BLaER1 treated with 17β-estradiol and CSF1 and Interleukin-3, amounts not matched to agents 10 nM and 100 nM (cell line): ENCODE results near the gene UPK1A.
A peak's percentile ranks its signal among the peaks of the same experiment; 100 is the strongest.

Experiments used
- H3K27ac ChIP-seq, 11 experiments: shearing (Covaris generic); formaldehyde crosslinking; 2 replicates each; pipeline ENCODE4 v1.8.1; 2022
- H3K27me3 ChIP-seq, 11 experiments: shearing (Covaris generic); formaldehyde crosslinking; 2 replicates each; pipeline ENCODE4 v1.8.1; 2022
- H3K36me3 ChIP-seq, 11 experiments: shearing (Covaris generic); formaldehyde crosslinking; 2 replicates each; pipeline ENCODE4 v1.8.1; 2022
- H3K4me1 ChIP-seq, 10 experiments: shearing (Covaris generic); formaldehyde crosslinking; 2 replicates each; pipeline ENCODE4 v1.8.1; 2022
- H3K4me2 ChIP-seq, 11 experiments: shearing (Covaris generic); formaldehyde crosslinking; 2 replicates each; pipeline ENCODE4 v1.8.1; 2022
- H3K4me3 ChIP-seq, 10 experiments: shearing (Covaris generic); formaldehyde crosslinking; 2 replicates each; pipeline ENCODE4 v1.8.1; 2022
- H3K9ac ChIP-seq, 11 experiments: shearing (Covaris generic); formaldehyde crosslinking; 2 replicates each; pipeline ENCODE4 v1.8.1; 2022
- H3K9me3 ChIP-seq, 11 experiments: shearing (Covaris generic); formaldehyde crosslinking; replicated peaks in 1 of 11; 2 replicates each; pipeline ENCODE4 v1.8.1; 2022
- H4K20me1 ChIP-seq, 11 experiments: shearing (Covaris generic); formaldehyde crosslinking; 2 replicates each; pipeline ENCODE4 v1.8.1; 2022
- Cebpa-rat ChIP-seq, 11 experiments: shearing (Covaris generic); IDR thresholded peaks; 2 replicates each; pipeline ENCODE4 v1.8.1; 2022

UPK1A gene

DNA sequence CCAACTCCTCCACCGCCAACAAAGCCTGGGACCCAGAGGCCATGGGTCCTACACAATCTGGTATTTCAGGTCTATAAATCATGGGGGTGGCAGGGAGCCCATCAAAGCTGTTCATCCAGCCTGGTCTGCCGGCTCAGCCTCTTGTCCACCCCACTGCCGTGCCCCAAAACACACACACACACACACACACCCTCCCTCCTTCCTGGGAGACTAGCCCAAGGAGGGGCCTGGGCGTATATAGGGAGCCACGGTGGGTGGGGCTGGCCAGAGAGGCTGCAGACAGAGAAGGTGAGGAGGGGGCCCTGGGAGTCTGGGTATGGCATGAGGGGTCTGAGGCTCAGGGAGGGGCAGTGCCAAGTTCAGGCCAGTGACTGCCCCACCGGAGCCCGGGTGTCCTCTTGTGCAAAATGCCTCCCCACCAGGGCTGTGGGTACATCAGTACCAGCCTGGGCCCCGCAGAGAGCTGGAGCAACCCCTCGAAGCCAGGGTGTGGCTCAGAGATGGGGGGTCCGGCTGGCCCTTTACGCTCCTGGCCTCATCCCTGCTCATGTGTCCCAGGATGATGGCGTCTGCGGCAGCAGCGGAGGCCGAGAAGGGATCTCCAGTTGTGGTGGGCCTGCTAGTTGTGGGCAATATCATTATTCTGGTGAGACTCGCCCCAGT, at the start of gene UPK1A:
TSS of gene UPK1A (plus strand) at position 267 of the 663 bp plus-strand sequence. CDS start at position 563, 296 bp downstream.
- TF ChIP-seq Cebpa-rat (IDR thresholded peaks at IDR 0.05) = no peak
- H3K4me2 ChIP-seq = no peak within 1 kb of the TSS
- H3K9me3 ChIP-seq = no peaks in the 10 kb centered on the region
- H3K4me1 ChIP-seq = peaks cover 0 to 11% (median 6%) of the 10 kb centered on the region in 10 experiments; a peak in 7 of 20 replicates
- H3K4me3 ChIP-seq = no peak within 1 kb of the TSS
- no peaks in the 10 kb centered on the region; a peak in 2 of 22 replicates for H4K20me1 ChIP-seq
- no peaks in the 10 kb centered on the region for H3K36me3 ChIP-seq
- 0 out of 22 replicates have a peak within 1 kb of the TSS, but pooled peaks of 1 of the 11 experiments have one; percentile 9 for H3K9ac ChIP-seq
- 0 out of 22 replicates have a peak, but pooled peaks cover 0 to under 1% (median 0%) of the 10 kb centered on the region in 11 experiments for H3K27me3 ChIP-seq
- no peak within 1 kb of the TSS for H3K27ac ChIP-seq

GRCh38 chr19:35618857-35619256, 47.5 kb upstream of the UPK1A start:
- no peaks in the 10 kb centered on the region for H3K27me3 ChIP-seq
- H3K36me3 ChIP-seq = peaks cover 7 to 85% (median 60%) of the 10 kb centered on the region in 11 experiments; a peak in 21 of 22 replicates
- no peak for TF ChIP-seq Cebpa-rat (IDR thresholded peaks at IDR 0.05)
- H4K20me1 ChIP-seq = no peaks in the 10 kb centered on the region; a peak in 1 of 22 replicates
- H3K4me3 ChIP-seq = no peak overlapping the region
- no peak overlapping the region for H3K27ac ChIP-seq
- H3K9ac ChIP-seq = no peak overlapping the region
- H3K4me1 ChIP-seq = peaks cover 0 to under 1% (median 0%) of the 10 kb centered on the region in 10 experiments; a peak in 2 of 20 replicates
- H3K4me2 ChIP-seq = no peak overlapping the region
- no peaks in the 10 kb centered on the region for H3K9me3 ChIP-seq

GRCh38 chr19:35619290-35619923, 46.9 kb upstream of the UPK1A start:
- H3K4me1 ChIP-seq = no peaks in the 10 kb centered on the region
- H3K27ac ChIP-seq = no peak overlapping the region
- peaks cover 7 to 85% (median 60%) of the 10 kb centered on the region in 11 experiments; a peak in 21 of 22 replicates for H3K36me3 ChIP-seq
- no peak for TF ChIP-seq Cebpa-rat (IDR thresholded peaks at IDR 0.05)
- H3K9me3 ChIP-seq = no peaks in the 10 kb centered on the region
- H4K20me1 ChIP-seq = no peaks in the 10 kb centered on the region; a peak in 1 of 22 replicates
- H3K9ac ChIP-seq = no peak overlapping the region
- H3K27me3 ChIP-seq = no peaks in the 10 kb centered on the region
- no peak overlapping the region for H3K4me3 ChIP-seq
- no peak overlapping the region for H3K4me2 ChIP-seq

- Histone ChIP-seq H3K4me3 (no peak overlapping the region), H4K20me1 (no peaks in the 10 kb centered on the region; a peak in 1 of 22 replicates), H3K36me3 (peaks cover 7 to 80% (median 57%) of the 10 kb centered on the region in 11 experiments; a peak in 21 of 22 replicates), H3K9me3 (no peaks in the 10 kb centered on the region), H3K4me1 (no peaks in the 10 kb centered on the region), H3K27ac (no peak overlapping the region), H3K9ac (no peak overlapping the region), H3K4me2 (no peak overlapping the region), H3K27me3 (no peaks in the 10 kb centered on the region)
- no peak for TF ChIP-seq Cebpa-rat (IDR thresholded peaks at IDR 0.05)
Measured at GRCh38 chr19:35620001-35620400, 46.3 kb upstream of the UPK1A start.

- no peak overlapping the region for H3K27ac ChIP-seq
- peaks cover 7 to 63% (median 42%) of the 10 kb centered on the region in 11 experiments; a peak in 19 of 22 replicates for H3K36me3 ChIP-seq
- H3K9ac ChIP-seq = peak overlapping the region in 3 of 11 experiments; percentile 18 to 44 (median 34); a peak in 1 of 22 replicates
- no peak overlapping the region for H3K4me2 ChIP-seq
- no peak overlapping the region for H3K4me3 ChIP-seq
- TF ChIP-seq Cebpa-rat (IDR thresholded peaks at IDR 0.05) = no peak
- no peaks in the 10 kb centered on the region for H3K27me3 ChIP-seq
- no peaks in the 10 kb centered on the region; a peak in 1 of 22 replicates for H4K20me1 ChIP-seq
- H3K9me3 ChIP-seq = no peaks in the 10 kb centered on the region
- no peaks in the 10 kb centered on the region for H3K4me1 ChIP-seq
Measured at GRCh38 chr19:35621708-35622107, 44.6 kb upstream of the UPK1A start.

- peaks cover 2 to 6% (median 4%) of the 10 kb centered on the region in 10 experiments for H3K4me1 ChIP-seq
- TF ChIP-seq Cebpa-rat (IDR thresholded peaks at IDR 0.05) = no peak
- no peak overlapping the region for H3K4me3 ChIP-seq
- no peaks in the 10 kb centered on the region for H3K27me3 ChIP-seq
- H4K20me1 ChIP-seq = no peaks in the 10 kb centered on the region; a peak in 1 of 22 replicates
- H3K36me3 ChIP-seq = peaks cover 7 to 52% (median 32%) of the 10 kb centered on the region in 11 experiments; a peak in 19 of 22 replicates
- H3K27ac ChIP-seq = no peak overlapping the region
- H3K9ac ChIP-seq = peak overlapping the region in 1 of 11 experiments; percentile 7; a peak in 2 of 22 replicates
- H3K9me3 ChIP-seq = no peaks in the 10 kb centered on the region
- no peak overlapping the region for H3K4me2 ChIP-seq
Measured at GRCh38 chr19:35622750-35623149, 43.6 kb upstream of the UPK1A start.

DNA sequence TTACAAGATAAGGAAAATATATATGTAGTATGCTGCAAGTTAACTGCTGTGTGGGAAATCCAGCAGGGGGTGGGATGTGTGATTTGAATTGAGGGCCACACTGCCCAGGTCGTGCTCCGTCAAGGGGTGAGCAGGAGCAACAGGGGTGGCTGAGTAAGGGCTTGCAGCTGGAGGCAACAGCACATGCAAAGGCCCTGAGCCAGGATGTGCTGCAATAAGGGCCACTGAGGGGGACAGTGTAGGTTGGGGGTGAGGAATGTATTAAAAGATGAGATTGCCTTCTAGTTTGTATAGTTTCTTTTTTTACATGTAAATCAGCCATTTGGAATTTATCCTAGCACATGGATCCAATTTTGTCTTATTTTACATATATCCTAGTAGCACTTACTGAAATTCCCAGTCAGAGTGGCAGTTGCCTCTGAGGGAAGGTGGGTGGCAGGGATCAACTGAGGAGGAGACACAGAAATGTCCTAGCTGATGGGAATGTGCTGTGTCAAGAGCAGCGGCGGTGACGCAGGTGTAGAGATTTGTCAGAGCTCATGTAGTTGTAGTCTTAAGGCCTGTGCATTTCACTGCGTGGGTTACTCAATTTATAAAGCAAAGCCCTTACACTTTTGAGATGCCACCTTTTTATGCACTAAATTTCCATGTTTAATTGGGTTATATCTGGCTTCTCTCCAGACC, 42.8 kb upstream of the UPK1A start:
- Histone ChIP-seq H3K9me3 (no peaks in the 10 kb centered on the region), H3K4me3 (no peak overlapping the region), H3K4me1 (peaks cover 6 to 11% (median 10%) of the 10 kb centered on the region in 10 experiments), H3K4me2 (no peak overlapping the region), H3K27me3 (no peaks in the 10 kb centered on the region), H4K20me1 (no peaks in the 10 kb centered on the region; a peak in 1 of 22 replicates), H3K27ac (no peak overlapping the region), H3K9ac (peak overlapping the region in 1 of 11 experiments; percentile 7; a peak in 1 of 22 replicates), H3K36me3 (peaks cover 7 to 45% (median 29%) of the 10 kb centered on the region in 11 experiments; a peak in 19 of 22 replicates)
- no peak for TF ChIP-seq Cebpa-rat (IDR thresholded peaks at IDR 0.05)

- Histone ChIP-seq H3K36me3 (peaks cover 29 to 36% (median 32%) of the 10 kb centered on the region in 11 experiments), H3K27me3 (no peaks in the 10 kb centered on the region), H3K9me3 (no peaks in the 10 kb centered on the region), H3K27ac (peak overlapping the region; percentile 74 to 89 (median 85)), H3K9ac (peak overlapping the region; percentile 85 to 95 (median 93)), H3K4me3 (peak overlapping the region; percentile 84 to 99 (median 93)), H3K4me2 (peak overlapping the region; percentile 79 to 94 (median 89)), H3K4me1 (peaks cover 19 to 29% (median 23%) of the 10 kb centered on the region in 10 experiments), H4K20me1 (peaks cover 0 to 11% (median 0%) of the 10 kb centered on the region in 11 experiments; a peak in 2 of 22 replicates)
- TF ChIP-seq Cebpa-rat (IDR thresholded peaks at IDR 0.05) = no peak
Measured at GRCh38 chr19:35628264-35628564, 38.1 kb upstream of the UPK1A start.
